Measurements from ENCODE around the gene TMEM132C. TPM values are rescaled to one million over a fixed set of nuclear protein-coding genes. Genes with fewer than 3 reads are reported as not detected.

TMEM132C gene
- total and polyA plus RNA-seq, 2 donors (not counting 1 experiment from before 2014, with no cell fraction given), result not detected

DNA sequence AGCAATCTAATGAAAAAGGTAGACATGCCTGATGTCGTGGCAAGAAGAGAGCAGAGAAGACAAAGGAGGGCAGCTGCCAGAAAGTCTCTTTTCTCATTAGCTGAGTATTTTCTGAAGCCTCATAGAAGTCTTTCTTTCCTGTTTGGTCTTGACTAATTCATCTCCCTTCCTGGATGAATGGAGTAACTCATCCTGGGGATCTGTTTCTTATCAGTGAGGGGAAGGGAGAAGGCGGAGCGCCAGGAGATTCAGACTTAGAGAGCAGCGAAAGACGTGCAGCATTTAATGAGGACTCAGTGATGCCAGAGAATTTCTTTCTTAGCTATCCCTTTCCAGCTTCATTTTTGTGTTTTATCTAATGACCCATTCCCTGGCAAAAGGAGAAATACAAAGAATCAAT is 467.4 kb downstream of the TMEM132C start:
- intact Hi-C loops (cut with micrococcal nuclease), result no loop called here
- H3K27ac ChIP-seq (ENCODE audit: low read length in 2 of 2), result no peak overlapping the region
- H3K79me2 ChIP-seq (ENCODE audit: control insufficient read depth, insufficient read depth, low read length), result no peaks in the 10 kb centered on the region
- H3K9me3 Mint-ChIP-seq (ENCODE audit: insufficient read depth), result peaks cover 9% of the 10 kb centered on the region
- no peak overlapping the region for H3K4me3 ChIP-seq (ENCODE audit: control extremely low read depth in 1 of 5, extremely low read depth in 1 of 5, insufficient read depth in 1 of 5, low read depth in 2 of 5, low read length in 4 of 5)
- no peak overlapping the region for H3K4me2 ChIP-seq (replicated peaks; ENCODE audit: low read depth, low read length, poor library complexity, severe bottlenecking)
- H3K27ac Mint-ChIP-seq, result no peak overlapping the region
- H4K20me1 ChIP-seq (ENCODE audit: control insufficient read depth, insufficient read depth, low read length, poor library complexity, severe bottlenecking), result no peaks in the 10 kb centered on the region
- no peak for DNase-seq
- no peak overlapping the region for H3K4me3 Mint-ChIP-seq
- 100% methylated on average over 3 of the region's 5 CpGs for WGBS (ENCODE audit: insufficient coverage)
- POLR2A ChIA-PET, result no interaction called here
- no peak overlapping the region for H2AFZ ChIP-seq (ENCODE audit: insufficient read depth, low read depth, low read length, poor library complexity, severe bottlenecking)
- TF ChIP-seq, protein P1, sequence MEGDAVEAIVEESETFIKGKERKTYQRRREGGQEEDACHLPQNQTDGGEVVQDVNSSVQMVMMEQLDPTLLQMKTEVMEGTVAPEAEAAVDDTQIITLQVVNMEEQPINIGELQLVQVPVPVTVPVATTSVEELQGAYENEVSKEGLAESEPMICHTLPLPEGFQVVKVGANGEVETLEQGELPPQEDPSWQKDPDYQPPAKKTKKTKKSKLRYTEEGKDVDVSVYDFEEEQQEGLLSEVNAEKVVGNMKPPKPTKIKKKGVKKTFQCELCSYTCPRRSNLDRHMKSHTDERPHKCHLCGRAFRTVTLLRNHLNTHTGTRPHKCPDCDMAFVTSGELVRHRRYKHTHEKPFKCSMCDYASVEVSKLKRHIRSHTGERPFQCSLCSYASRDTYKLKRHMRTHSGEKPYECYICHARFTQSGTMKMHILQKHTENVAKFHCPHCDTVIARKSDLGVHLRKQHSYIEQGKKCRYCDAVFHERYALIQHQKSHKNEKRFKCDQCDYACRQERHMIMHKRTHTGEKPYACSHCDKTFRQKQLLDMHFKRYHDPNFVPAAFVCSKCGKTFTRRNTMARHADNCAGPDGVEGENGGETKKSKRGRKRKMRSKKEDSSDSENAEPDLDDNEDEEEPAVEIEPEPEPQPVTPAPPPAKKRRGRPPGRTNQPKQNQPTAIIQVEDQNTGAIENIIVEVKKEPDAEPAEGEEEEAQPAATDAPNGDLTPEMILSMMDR (IDR thresholded peaks at IDR 0.05), result no peak
- TF ChIP-seq EZH2 (IDR thresholded peaks at IDR 0.05; ENCODE audit: borderline replicate concordance, insufficient read depth, low read depth, low read length, poor library complexity, severe bottlenecking), result no peak
- ATAC-seq (ENCODE audit: low read depth), result no peak
- H3K27me3 ChIP-seq (replicated peaks in 1 of 4; ENCODE audit: control extremely low read depth in 1 of 4, control insufficient read depth in 3 of 4, insufficient read depth in 4 of 4, low read length in 3 of 4), result peaks cover 0 to 18% (median 0%) of the 10 kb centered on the region in 4 experiments
- peaks cover 32% of the 10 kb centered on the region for H3K27me3 Mint-ChIP-seq
- no peaks in the 10 kb centered on the region for H3K36me3 ChIP-seq (replicated peaks in 1 of 2; ENCODE audit: control extremely low read depth in 1 of 2, control insufficient read depth in 1 of 2, extremely low read depth in 1 of 2, insufficient read depth in 2 of 2, low read length in 1 of 2)
- H3K4me1 Mint-ChIP-seq, result no peaks in the 10 kb centered on the region
- H3K9me3 ChIP-seq (ENCODE audit: control extremely low read depth in 1 of 3, control insufficient read depth in 2 of 3, insufficient read depth in 1 of 3, low read length in 2 of 3), result peaks cover 0 to 8% (median 0%) of the 10 kb centered on the region in 3 donors
- no peak overlapping the region for H3K9ac ChIP-seq (ENCODE audit: low read length)
- CTCF ChIA-PET, result no interaction called here
- no peaks in the 10 kb centered on the region for H3K4me1 ChIP-seq (ENCODE audit: control insufficient read depth in 2 of 2, insufficient read depth in 2 of 2, low read length in 2 of 2)

DNA sequence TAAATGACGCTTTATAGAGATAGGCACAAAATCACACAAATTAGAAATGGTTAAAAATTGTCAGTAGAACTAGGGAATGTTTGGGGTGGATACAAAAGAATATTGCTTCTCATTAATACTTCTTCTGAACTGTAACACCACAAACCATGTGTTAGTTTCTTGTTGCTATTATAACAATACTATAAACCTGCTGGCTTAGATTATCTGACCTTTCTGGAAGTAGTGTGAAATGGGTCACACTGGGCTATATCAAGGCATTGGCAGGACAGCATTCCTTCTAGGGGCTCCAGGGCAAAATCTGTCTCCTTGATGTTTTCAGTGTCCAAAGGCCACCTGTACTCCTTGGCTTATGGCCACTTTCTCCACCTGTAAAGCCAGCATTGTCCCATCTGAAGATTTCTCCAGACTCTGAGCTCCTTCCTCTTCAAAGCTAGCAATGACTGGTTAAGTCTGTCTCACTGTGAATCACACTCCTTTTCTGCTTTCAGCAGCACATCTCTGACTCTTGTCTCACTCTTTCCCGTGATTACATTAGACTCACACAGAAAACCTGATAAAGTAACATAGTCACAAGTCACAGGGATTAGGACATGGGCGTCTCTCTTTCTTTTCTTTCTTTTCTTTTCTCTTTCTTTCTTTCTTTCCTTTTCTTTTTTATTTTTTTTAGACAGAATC is 470.5 kb downstream of the TMEM132C start:
- CTCF ChIA-PET, result no interaction called here
- H3K27ac Mint-ChIP-seq, result no peak overlapping the region

More for the DNA sequence above, 470.5 kb downstream of the TMEM132C start:
- Histone ChIP-seq H3K9me3 (ENCODE audit: control extremely low read depth in 1 of 3, control insufficient read depth in 2 of 3, insufficient read depth in 1 of 3, low read length in 2 of 3) (peaks cover 0 to 10% (median 2%) of the 10 kb centered on the region in 3 donors), H3K9ac (ENCODE audit: low read length) (no peak overlapping the region), H3K4me1 (ENCODE audit: control insufficient read depth in 2 of 2, insufficient read depth in 2 of 2, low read length in 2 of 2) (no peaks in the 10 kb centered on the region), H4K20me1 (ENCODE audit: control insufficient read depth, insufficient read depth, low read length, poor library complexity, severe bottlenecking) (no peaks in the 10 kb centered on the region), H3K4me2 (replicated peaks; ENCODE audit: low read depth, low read length, poor library complexity, severe bottlenecking) (no peak overlapping the region), H3K27ac (ENCODE audit: low read length in 2 of 2) (no peak overlapping the region), H3K79me2 (ENCODE audit: control insufficient read depth, insufficient read depth, low read length) (no peaks in the 10 kb centered on the region), H3K4me3 (ENCODE audit: control extremely low read depth in 1 of 5, extremely low read depth in 1 of 5, insufficient read depth in 1 of 5, low read depth in 2 of 5, low read length in 4 of 5) (no peak overlapping the region), H3K27me3 (replicated peaks in 1 of 4; ENCODE audit: control extremely low read depth in 1 of 4, control insufficient read depth in 3 of 4, insufficient read depth in 4 of 4, low read length in 3 of 4) (peaks cover 0 to 12% (median under 1%) of the 10 kb centered on the region in 4 experiments), H2AFZ (ENCODE audit: insufficient read depth, low read depth, low read length, poor library complexity, severe bottlenecking) (no peak overlapping the region), H3K36me3 (replicated peaks in 1 of 2; ENCODE audit: control extremely low read depth in 1 of 2, control insufficient read depth in 1 of 2, extremely low read depth in 1 of 2, insufficient read depth in 2 of 2, low read length in 1 of 2) (no peaks in the 10 kb centered on the region)
- POLR2A ChIA-PET, result no interaction called here
- H3K27me3 Mint-ChIP-seq, result peaks cover 41% of the 10 kb centered on the region
- intact Hi-C loops (cut with micrococcal nuclease), result no loop called here
- peaks cover 9% of the 10 kb centered on the region for H3K9me3 Mint-ChIP-seq (ENCODE audit: insufficient read depth)
- no peak for TF ChIP-seq EZH2 (IDR thresholded peaks at IDR 0.05; ENCODE audit: borderline replicate concordance, insufficient read depth, low read depth, low read length, poor library complexity, severe bottlenecking)
- TF ChIP-seq, protein P1 (IDR thresholded peaks at IDR 0.05), result no peak
- H3K4me1 Mint-ChIP-seq, result no peaks in the 10 kb centered on the region
- DNase-seq (no peak), ATAC-seq (ENCODE audit: low read depth) (no peak)
- WGBS (ENCODE audit: insufficient coverage), result 71% methylated on average over 1 of the region's 3 CpGs
- H3K4me3 Mint-ChIP-seq, result no peak overlapping the region

Measured in B cell (primary cell).